HG03039 (cell line): ENCODE results near the gene PIGN.
A peak's percentile ranks its signal among the peaks of the same experiment; 100 is the strongest.

Source experiments
- ATAC-seq: cut with Tn5 transposase; IDR thresholded peaks from one replicate; pipeline ENCODE4 v1.9.1; 2021; ENCODE audit warnings: mild to moderate bottlenecking, moderate library complexity; ENCODE audit not compliant: unreplicated experiment

PIGN gene

DNA sequence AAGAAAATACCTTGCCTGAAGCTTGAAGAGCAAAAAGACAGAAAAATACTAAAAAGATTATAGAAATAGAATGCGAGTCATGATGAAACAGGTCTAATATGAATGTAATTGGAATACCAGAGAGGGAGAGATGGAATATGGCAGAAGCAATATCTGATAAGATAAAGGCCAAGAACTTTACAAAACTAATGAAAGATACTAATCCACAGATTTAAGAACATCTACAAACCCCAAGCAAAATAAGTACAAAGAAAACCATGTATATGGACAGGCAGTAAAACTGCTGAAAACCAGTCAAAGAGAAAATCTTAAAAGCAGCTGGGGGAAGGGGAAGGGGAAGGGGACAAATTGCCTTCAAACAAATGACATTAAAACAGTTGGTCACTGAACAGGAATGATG lies 67.0 kb downstream of the PIGN start:
- ATAC-seq: no peak

GRCh38 chr18:62118328-62118727 lies 68.5 kb downstream of the PIGN start:
- no peak for ATAC-seq

DNA sequence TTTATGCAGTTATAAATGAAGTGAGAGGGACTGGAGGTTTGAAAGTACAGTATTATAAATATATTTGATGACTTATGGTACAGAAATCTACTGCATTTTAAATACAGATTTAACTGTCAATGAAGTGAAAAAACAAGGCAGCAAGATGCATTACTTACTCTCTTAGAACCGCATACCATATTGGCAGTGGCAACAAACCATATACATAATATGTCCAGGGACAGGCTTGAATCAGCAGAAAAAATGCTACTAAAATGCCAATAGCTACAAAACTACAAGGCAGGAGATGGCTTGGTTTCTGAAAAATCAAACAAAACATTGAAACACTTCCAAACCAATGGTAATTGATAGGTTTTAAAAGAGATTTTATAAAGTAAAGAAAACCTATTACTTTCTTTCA lies 77.2 kb downstream of the PIGN start:
- no peak for ATAC-seq

DNA sequence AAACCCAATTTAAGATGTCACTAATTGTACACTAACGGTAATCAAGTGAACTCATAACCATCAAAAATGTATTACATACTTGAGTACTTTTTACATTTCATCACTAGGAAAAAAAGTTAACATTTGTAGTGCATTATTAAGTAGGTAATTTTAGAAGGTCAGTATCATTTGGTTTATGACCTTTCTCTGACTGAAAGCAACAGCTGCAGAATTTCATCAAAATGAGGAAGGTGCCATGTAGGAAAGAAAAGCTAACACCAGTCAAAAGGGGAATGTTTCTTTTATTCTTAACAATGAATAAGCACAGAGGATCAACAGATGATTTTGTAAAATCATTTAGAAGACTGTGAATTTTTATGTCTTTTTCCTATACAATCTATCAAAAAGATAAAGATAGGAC lies 79.0 kb downstream of the PIGN start:
- no peak for ATAC-seq

DNA sequence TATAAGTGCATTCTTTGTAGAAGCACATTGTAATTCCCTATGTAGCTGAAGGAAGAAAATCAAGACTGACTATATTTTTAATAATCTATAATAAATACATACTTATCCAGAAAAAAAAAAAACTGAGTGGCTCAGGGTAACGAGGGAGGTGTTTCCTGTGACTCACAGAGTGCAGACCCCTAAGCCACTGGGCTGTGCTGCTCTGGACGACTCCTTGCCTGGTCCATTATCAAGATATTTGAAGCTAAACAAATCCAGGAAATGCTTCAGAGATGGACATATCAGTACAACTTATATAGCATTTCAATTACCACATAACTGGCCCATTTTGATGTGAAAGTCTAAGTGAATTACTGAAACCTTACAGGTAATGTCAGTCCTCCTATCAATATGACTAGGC lies 80.6 kb downstream of the PIGN start:
- no peak for ATAC-seq

GRCh38 chr18:62105376-62105775 lies 81.5 kb downstream of the PIGN start:
- ATAC-seq: no peak

DNA sequence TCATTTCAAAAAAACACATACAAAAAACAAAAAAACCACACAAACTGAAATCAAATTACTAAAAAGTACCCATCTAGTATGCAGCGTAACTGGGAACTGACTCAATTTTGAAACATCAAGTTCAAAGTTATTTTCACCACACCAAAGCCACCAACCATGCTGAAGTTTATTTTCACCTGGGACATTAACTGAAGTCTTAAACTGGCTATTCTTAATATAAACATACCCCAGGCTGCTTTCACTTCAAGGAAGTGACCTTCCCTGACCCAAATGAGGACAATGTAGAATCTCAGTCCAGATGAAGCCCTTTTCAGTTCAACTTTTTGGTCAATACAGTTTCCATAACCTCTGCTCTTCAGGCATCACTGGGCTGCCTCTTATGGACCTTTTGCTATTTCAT lies 84.6 kb downstream of the PIGN start:
- ATAC-seq: peak; percentile 57

DNA sequence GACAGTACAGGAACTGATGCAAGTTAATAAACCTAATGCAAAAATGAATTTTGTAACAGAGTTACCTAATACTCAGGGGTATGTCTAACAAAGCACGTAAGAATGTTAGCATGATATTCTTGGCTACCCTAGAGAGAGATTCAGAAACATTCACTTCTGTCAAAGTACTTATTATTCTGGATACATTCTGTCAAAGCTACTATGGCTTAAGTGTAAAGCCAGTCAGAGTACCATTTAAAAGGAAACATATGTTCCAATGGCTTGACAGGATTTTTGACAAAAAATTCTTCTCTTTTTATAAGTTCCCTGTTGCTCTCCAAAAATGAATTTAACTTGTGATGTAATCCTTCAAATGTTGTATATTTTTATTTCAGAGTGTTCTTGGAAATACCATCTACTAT lies 85.5 kb downstream of the PIGN start:
- no peak for ATAC-seq

DNA sequence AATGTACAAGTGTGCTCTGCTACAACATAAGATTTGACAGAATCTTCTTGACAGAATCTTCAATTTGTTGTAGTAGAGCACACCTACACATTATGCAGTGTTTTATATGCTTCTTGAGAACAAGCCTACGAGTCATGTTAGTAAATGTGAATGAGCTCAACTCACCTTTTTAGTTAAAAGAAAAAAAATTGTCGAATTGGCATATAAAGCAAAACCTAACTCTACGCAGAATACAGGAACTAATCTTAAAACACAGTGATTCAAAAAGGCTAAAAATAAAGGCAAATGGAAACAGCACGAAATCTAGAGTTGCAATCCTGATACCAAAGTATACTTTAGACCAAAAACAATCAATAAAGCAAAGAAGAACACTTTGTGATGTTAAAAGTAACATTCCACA lies 87.9 kb downstream of the PIGN start:
- ATAC-seq: no peak

DNA sequence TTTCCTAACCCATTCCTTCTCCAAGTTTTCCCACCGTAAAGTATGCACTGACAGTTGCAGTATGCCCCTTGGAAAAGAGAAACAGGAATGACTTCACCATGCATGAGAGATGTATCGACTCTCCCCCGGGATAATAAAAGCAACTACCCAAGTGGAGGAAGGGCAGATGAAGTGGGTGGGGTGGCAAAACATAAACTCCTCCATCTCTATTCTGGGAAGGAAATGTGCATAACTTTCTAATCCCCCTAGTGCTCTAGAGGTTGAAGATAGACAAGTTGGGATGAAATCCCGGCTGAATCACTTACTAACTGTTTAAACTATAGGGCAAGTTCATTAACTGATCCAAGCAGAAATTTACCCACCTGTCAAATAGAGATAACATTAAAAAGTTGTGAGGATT lies 89.2 kb downstream of the PIGN start:
- ATAC-seq: no peak

DNA sequence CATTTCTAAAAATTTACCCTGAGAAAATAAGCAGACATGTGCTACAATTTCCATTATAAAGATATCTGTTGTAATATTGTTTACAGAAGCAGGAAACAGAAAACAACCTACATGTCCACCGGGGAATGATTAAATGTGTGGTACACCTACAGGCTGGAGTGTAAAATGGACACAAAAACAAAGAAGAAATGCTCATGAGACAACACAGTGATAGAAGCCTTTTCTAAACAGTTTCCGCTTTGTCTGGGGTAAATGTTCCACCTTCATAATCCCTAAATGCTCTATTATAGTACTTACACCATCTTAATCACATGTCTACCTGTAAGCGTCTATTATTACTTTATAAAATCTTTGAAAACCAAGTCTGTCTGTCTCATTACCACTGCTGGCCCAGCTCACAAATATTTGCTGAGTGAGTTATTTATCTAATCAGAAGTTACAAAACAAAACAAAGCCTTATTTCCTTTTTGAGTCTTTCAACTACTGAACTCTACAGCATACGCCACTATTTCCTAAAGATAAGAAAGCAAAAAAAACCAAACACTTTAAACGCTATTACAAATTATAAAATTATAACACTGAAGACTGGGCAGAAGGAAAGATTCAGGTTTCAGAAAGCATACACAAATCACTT lies 95.3 kb downstream of the PIGN start:
- no peak for ATAC-seq

GRCh38 chr18:62089174-62089573 lies 97.7 kb downstream of the PIGN start:
- ATAC-seq: no peak

GRCh38 chr18:62088156-62088555 lies 98.7 kb downstream of the PIGN start:
- no peak for ATAC-seq

DNA sequence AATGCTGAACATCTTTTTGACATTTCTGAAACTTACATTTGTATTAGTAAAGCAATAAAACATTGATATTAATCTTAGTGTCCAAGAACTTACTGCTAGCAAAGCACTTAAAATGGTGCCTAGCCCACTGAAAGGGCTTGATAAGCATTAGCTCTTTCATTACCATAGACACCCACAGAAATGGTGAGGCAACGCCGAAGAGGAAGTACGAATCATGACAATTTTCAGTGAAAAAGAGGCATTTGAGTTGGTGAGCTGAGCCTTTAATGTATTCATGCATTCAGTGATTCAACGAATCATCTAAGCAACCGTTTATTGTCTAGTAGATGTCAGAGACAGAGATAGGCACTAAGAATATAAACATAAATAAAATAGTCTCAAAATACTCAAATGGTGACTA lies 101.1 kb downstream of the PIGN start:
- ATAC-seq: no peak

DNA sequence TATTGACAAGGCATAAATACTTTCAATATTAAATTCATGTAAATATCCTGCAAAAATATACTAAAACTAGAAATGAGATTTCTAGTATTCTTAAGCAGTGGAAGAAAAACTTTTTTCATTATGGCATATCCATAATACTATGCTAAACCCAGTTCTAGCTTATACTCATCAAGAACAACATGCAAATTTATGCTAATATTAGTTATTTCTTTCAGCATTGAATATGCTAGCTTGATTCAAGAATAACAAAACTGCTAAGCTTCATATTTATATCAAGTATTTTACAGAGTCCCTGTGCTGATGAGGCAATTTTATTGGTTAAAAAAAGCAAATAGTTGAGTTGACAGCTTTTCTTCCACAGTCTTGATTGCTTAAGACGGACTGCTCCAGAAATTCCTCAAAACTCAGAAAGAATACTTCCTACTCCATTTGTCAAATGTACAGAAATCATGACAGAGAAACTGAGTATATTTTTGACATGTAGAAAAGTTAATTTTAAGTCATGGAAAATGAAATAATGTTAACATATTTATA lies 105.0 kb downstream of the PIGN start:
- ATAC-seq: no peak

- no peak for ATAC-seq
These were observed 105.6 kb downstream of the PIGN start for GRCh38 chr18:62081248-62081647.

DNA sequence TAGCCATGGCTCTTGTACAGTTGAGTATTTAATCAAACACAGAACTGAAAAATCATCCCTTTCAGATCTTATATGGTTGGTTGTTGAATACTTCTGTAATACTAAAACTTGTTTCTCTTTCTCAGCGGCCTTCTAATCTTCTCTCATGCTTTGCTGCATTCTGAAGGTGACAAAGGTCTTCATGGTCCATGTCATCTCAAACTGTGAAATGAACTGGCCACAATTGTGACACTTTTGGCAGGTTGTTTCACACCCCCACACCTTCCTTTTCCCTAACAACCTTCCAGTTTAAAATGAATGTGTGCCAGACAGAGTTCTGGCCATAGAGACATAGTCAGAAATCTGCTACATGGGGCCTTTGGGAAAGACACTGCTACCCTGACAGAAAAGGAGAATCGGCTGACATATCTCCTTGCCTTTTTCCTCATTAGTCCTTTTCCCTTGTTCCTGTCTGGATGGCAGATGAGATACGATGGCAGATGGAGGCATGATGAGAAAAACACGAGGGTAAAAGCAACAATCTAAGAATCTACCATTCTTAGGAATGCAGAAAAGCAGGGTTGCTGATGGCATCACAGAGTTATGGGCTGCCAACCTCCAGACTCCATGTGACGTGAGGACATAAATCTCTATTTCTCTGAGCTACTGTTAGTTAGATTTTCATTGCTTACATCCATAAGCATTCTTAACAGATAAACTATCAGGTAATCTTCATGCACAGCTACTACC lies 106.5 kb downstream of the PIGN start:
- no peak for ATAC-seq

- ATAC-seq: no peak
These were observed 113.2 kb downstream of the PIGN start for GRCh38 chr18:62073461-62074281.

GRCh38 chr18:62072370-62072769 lies 114.5 kb downstream of the PIGN start:
- ATAC-seq: no peak

DNA sequence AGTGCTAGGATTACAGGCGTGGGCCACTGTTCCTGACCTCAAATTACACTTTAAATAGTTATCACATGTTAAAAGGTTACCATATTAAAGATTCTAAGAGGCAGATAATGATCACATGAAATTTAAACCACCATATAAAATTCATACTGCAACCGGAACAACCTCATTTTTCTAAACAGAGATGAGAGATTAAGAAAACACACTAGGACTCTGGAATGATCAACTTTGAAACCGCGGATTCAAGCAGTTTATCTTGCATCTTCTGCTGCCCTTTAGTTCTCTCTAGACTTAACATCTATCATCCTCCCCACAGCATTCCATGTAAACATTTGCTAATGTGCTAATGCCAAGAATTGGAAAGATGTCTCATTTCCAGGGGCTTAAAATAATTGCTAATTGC lies 115.8 kb downstream of the PIGN start:
- ATAC-seq: no peak

- ATAC-seq: no peak
These were observed 116.6 kb downstream of the PIGN start for GRCh38 chr18:62070302-62070701.

DNA sequence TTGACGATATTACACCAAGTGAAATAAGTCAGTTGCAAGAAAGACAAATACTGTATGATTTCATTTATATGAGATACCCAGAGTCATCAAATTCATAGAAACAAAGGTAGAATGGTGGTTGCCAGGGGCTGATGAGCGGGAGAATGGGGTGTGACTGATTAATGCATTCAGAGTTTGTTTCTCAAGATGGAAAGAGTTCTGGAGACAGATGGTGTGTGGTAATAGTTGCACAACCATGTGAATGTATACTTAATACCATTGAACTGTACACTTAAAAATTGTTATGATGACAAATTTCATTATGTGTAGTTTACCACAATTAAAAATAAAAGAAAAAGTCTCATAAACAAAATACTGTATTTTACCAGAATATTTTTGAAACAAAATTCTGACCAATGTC lies 117.3 kb downstream of the PIGN start:
- no peak for ATAC-seq
